ENCODE data around the gene FAM13B.
A peak's percentile ranks its signal among the peaks of the same experiment; 100 is the strongest.
"Not testable (repeated sequence)": the region's sequence is repeated elsewhere in the genome, so short reads cannot be mapped to it uniquely, and the experiment has no call there.

Gene FAM13B

DNA sequence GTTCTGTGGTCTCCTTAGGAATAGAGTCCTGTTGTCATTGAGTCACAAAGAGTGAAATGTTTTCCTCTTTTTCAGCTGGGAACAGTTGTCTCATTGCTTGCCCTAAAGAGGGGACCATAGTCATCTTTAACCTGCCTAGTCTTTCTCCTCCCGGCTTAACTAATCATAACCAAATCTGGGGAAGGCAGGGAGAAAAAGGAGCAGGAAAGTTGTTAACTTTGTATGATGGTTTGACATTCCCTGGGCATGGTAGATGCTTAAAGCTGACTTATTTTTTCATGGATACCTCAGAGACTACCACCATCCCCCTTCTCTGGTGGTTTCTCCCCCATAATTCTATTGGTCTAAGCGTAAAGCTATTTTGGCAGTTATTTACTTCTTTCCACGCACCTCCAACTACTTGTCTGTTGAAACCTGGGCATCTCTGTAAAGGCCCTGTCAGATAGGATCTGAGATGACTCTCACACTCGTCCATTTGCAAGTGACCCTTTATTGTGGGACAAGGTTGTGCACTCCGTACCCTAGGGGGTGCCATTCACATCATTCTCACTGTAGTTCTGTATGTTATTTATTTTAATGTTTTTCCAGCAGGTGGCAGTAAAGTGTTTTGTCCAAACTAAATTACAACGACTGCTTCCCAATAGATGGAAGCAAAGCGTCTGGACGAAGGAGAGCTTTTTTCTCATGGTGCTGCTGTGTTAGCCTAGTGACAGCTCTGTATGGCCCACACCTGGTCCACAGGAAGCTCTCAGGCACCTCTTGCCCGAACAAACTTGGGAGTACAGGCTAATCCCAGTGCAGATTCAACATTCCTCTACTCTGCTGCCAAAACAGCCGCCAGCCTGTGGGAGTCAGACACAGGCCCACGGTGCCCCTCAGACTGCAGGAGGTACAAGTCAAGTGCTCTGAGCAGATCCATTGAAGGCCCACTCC lies 3.0 kb upstream of the FAM13B start:
- 49 to 51% methylated on average over 10 to 11 of the region's 11 CpGs for WGBS, 2 experiments
- H3K9me3 ChIP-seq (ENCODE audit: control insufficient read depth, low read length), result no peaks in the 10 kb centered on the region
- H3K36me3 ChIP-seq (ENCODE audit: control insufficient read depth, insufficient read depth, low read length), result no peaks in the 10 kb centered on the region
- H3K27me3 ChIP-seq (ENCODE audit: control insufficient read depth, insufficient read depth, low read length, poor library complexity, severe bottlenecking), result no peaks in the 10 kb centered on the region
- no peaks in the 10 kb centered on the region for H3K4me1 ChIP-seq (ENCODE audit: control insufficient read depth, insufficient read depth, low read length)
- no peak overlapping the region for H3K27ac ChIP-seq (ENCODE audit: insufficient read depth, low read depth, low read length, poor library complexity, severe bottlenecking)
- no peak overlapping the region for H3K4me3 ChIP-seq (ENCODE audit: insufficient read depth, low read depth, low read length)

GRCh38 chr5:138033907-138034306 lies 1.0 kb upstream of the FAM13B start:
- no peaks in the 10 kb centered on the region for H3K4me1 ChIP-seq (ENCODE audit: control insufficient read depth, insufficient read depth, low read length)
- WGBS, 2 experiments, result 90% methylated on average over 2 of the region's 2 CpGs
- no peaks in the 10 kb centered on the region for H3K36me3 ChIP-seq (ENCODE audit: control insufficient read depth, insufficient read depth, low read length)
- no peaks in the 10 kb centered on the region for H3K9me3 ChIP-seq (ENCODE audit: control insufficient read depth, low read length)
- H3K27ac ChIP-seq (ENCODE audit: insufficient read depth, low read depth, low read length, poor library complexity, severe bottlenecking), result no peak overlapping the region
- no peaks in the 10 kb centered on the region for H3K27me3 ChIP-seq (ENCODE audit: control insufficient read depth, insufficient read depth, low read length, poor library complexity, severe bottlenecking)
- peak overlapping the region; percentile 98 for H3K4me3 ChIP-seq (ENCODE audit: insufficient read depth, low read depth, low read length)

DNA sequence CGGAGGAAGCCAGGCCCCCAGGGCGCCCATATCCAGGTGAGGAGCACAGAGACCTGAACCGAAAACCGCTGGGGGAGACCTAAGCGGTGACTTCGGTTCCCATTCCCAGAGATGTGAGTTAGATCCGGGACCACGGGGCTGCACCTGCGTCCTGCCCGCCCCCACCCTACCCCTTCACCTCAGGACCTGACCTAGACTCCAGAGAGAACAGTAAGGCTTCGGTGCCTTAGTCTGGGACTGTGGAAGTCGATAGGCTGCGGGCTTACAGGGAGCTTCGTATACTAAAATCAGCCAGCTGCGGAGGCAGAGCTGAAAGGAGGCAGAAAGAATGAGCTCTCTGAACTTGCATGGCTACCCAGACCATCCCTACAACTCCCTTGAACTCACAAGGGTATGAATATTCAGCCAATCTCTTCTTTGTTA lies 518 bp upstream of the FAM13B start:
- H3K36me3 ChIP-seq (ENCODE audit: control insufficient read depth, insufficient read depth, low read length), result no peaks in the 10 kb centered on the region
- 3 to 4% methylated on average over 15 of the region's 15 CpGs for WGBS, 2 experiments
- H3K27me3 ChIP-seq (ENCODE audit: control insufficient read depth, insufficient read depth, low read length, poor library complexity, severe bottlenecking), result no peaks in the 10 kb centered on the region
- H3K9me3 ChIP-seq (ENCODE audit: control insufficient read depth, low read length), result no peaks in the 10 kb centered on the region
- peak overlapping the region; percentile 98 for H3K4me3 ChIP-seq (ENCODE audit: insufficient read depth, low read depth, low read length)
- peak overlapping the region; percentile 99 for H3K27ac ChIP-seq (ENCODE audit: insufficient read depth, low read depth, low read length, poor library complexity, severe bottlenecking)
- no peaks in the 10 kb centered on the region for H3K4me1 ChIP-seq (ENCODE audit: control insufficient read depth, insufficient read depth, low read length)

DNA sequence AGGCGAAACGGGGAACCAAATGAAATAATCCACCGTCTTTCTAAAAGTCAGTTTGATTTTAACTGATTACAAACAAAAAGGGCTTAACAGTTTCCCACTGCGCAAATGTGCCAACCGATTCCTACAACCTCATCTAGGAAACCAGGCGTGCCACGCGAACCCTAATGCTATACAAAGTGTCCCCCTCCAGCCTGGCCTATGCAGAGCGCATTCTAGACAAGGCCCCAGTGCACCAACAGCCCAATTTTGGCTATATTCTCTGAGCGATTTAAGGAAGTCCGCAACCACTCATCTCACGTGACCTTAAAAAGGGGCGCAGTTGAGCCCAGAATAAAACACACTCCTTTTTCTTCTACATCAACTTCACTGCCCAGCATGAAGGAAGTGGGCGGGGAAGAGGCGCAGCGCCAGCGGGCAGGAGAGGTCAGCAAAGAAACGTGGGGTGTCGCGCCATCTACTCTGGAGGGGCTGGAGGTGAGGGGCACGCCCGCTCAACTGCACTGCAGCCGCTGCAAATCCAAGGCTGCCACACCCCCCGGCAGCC lies 779 bp downstream of the FAM13B start:
- Histone ChIP-seq H3K4me1 (ENCODE audit: control insufficient read depth, insufficient read depth, low read length) (no peaks in the 10 kb centered on the region), H3K36me3 (ENCODE audit: control insufficient read depth, insufficient read depth, low read length) (no peaks in the 10 kb centered on the region), H3K27ac (ENCODE audit: insufficient read depth, low read depth, low read length, poor library complexity, severe bottlenecking) (peak overlapping the region; percentile 99), H3K27me3 (ENCODE audit: control insufficient read depth, insufficient read depth, low read length, poor library complexity, severe bottlenecking) (no peaks in the 10 kb centered on the region), H3K4me3 (ENCODE audit: insufficient read depth, low read depth, low read length) (peak overlapping the region; percentile 98), H3K9me3 (ENCODE audit: control insufficient read depth, low read length) (no peaks in the 10 kb centered on the region)
- WGBS, 2 experiments, result 6% methylated on average over 24 of the region's 24 CpGs

DNA sequence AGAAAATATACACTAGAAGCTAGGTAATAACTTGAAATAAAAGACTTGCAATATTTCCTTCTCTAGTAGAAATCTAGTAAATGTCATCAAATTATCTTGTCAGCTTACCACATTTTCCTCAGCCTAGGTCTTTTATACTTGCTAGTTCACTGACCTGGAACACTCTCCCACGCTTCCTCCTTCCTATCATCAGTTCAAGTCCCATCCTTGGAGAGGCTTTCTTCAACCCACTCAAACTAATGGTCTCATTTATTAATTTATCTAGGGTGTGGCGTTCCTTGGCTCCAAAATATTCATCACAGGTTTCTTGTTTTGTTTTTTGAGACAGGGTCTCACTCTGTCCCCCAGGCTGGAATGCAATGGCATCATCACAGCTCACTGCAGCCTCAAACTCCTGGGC lies 2.9 kb downstream of the FAM13B start:
- no peaks in the 10 kb centered on the region for H3K36me3 ChIP-seq (ENCODE audit: control insufficient read depth, insufficient read depth, low read length)
- H3K4me1 ChIP-seq (ENCODE audit: control insufficient read depth, insufficient read depth, low read length), result no peaks in the 10 kb centered on the region
- 84 to 100% methylated on average over 2 of the region's 2 CpGs for WGBS, 2 experiments
- H3K27ac ChIP-seq (ENCODE audit: insufficient read depth, low read depth, low read length, poor library complexity, severe bottlenecking), result no peak overlapping the region
- H3K9me3 ChIP-seq (ENCODE audit: control insufficient read depth, low read length), result no peaks in the 10 kb centered on the region
- H3K4me3 ChIP-seq (ENCODE audit: insufficient read depth, low read depth, low read length), result no peak overlapping the region
- no peaks in the 10 kb centered on the region for H3K27me3 ChIP-seq (ENCODE audit: control insufficient read depth, insufficient read depth, low read length, poor library complexity, severe bottlenecking)

DNA sequence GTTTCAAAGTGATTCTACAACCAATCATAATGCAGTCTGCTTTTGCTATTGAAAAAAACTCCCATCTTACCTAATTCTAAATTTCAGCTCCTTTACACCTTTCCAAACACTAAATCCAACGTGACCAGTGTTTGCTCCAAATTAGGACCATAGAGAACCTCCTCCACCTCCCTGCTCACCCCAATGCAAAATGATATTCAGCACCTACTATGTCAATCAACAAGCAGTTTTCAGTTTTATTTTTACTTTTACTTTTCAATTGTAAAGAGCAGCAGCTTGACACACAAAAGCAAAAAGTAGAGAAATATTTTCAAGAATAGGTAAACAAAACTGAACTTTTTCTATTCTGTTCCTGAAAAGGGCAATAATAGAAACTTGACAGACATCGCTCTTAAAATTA lies 3.4 kb downstream of the FAM13B start:
- no peaks in the 10 kb centered on the region for H3K36me3 ChIP-seq (ENCODE audit: control insufficient read depth, insufficient read depth, low read length)
- WGBS, 2 experiments, result 83 to 91% methylated on average over 1 of the region's 2 CpGs
- no peaks in the 10 kb centered on the region for H3K27me3 ChIP-seq (ENCODE audit: control insufficient read depth, insufficient read depth, low read length, poor library complexity, severe bottlenecking)
- no peak overlapping the region for H3K4me3 ChIP-seq (ENCODE audit: insufficient read depth, low read depth, low read length)
- no peaks in the 10 kb centered on the region for H3K9me3 ChIP-seq (ENCODE audit: control insufficient read depth, low read length)
- no peaks in the 10 kb centered on the region for H3K4me1 ChIP-seq (ENCODE audit: control insufficient read depth, insufficient read depth, low read length)
- H3K27ac ChIP-seq (ENCODE audit: insufficient read depth, low read depth, low read length, poor library complexity, severe bottlenecking), result no peak overlapping the region

DNA sequence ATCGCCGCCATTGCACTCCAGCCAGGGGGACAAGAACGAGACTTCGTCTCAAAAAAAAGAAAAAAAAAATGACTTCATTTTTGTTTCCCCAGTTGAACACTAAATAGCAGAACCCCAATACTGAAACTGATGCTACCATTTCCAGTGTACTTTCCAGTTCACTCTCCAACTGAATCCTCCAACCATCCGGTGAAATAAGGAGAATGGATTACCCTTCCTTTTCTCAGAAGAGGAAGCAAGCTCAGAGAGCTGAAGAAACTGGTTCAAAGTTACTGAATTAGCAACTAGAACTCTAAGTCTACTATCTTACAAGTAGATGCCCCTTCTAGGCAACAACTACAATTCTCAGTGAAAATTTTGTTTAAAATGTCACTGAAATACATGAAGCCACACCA lies 3.9 kb downstream of the FAM13B start:
- H3K4me1 ChIP-seq (ENCODE audit: control insufficient read depth, insufficient read depth, low read length), result no peaks in the 10 kb centered on the region
- no peak overlapping the region for H3K4me3 ChIP-seq (ENCODE audit: insufficient read depth, low read depth, low read length)
- 94 to 97% methylated on average over 5 of the region's 5 CpGs for WGBS, 2 experiments
- H3K9me3 ChIP-seq (ENCODE audit: control insufficient read depth, low read length), result no peaks in the 10 kb centered on the region
- no peaks in the 10 kb centered on the region for H3K36me3 ChIP-seq (ENCODE audit: control insufficient read depth, insufficient read depth, low read length)
- H3K27ac ChIP-seq (ENCODE audit: insufficient read depth, low read depth, low read length, poor library complexity, severe bottlenecking), result no peak overlapping the region
- no peaks in the 10 kb centered on the region for H3K27me3 ChIP-seq (ENCODE audit: control insufficient read depth, insufficient read depth, low read length, poor library complexity, severe bottlenecking)

DNA sequence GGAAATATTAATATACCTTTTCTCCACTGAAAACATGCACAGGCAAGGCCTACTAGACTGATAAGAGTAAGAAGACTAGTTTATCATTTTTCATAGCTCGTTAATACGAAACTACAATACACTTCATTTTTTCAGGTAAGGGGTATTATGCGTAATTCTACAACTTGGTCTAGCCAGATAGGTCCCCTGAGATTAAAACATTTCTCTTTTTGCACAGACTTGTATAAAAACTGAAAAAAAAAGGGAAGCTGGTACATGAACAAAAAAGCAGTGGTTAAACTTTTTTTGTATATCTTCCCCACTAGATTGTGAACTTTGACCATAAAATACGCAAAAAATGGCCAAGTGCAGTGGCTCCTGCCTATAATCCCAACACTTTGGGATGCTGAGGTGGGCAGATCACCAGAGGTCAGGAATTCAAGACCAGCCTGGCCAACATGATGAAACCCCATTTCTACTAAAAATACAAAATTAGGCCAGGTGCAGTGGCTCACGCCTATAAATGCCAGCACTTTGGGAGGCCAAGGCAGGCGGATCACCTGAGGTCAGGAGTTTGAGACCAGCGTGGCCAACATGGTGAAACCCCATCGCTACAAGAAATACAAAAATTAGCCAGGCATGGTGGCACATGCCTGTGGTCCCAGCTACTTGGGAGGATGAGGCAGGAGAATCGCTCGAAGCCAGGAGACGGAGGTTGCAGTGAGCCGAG lies 4.5 kb downstream of the FAM13B start:
- H3K9me3 ChIP-seq (ENCODE audit: control insufficient read depth, low read length); H3K4me3 ChIP-seq (ENCODE audit: insufficient read depth, low read depth, low read length); H3K4me1 ChIP-seq (ENCODE audit: control insufficient read depth, insufficient read depth, low read length); H3K36me3 ChIP-seq (ENCODE audit: control insufficient read depth, insufficient read depth, low read length); H3K27ac ChIP-seq (ENCODE audit: insufficient read depth, low read depth, low read length, poor library complexity, severe bottlenecking); H3K27me3 ChIP-seq (ENCODE audit: control insufficient read depth, insufficient read depth, low read length, poor library complexity, severe bottlenecking): not testable (repeated sequence)
- WGBS, 2 experiments, result 95 to 97% methylated on average over 12 of the region's 12 CpGs

GRCh38 chr5:138026793-138027192 lies 6.1 kb downstream of the FAM13B start:
- H3K27me3 ChIP-seq (ENCODE audit: control insufficient read depth, insufficient read depth, low read length, poor library complexity, severe bottlenecking); H3K27ac ChIP-seq (ENCODE audit: insufficient read depth, low read depth, low read length, poor library complexity, severe bottlenecking): not testable (repeated sequence)
- WGBS, 2 experiments, result 91 to 96% methylated on average over 7 to 9 of the region's 9 CpGs

DNA sequence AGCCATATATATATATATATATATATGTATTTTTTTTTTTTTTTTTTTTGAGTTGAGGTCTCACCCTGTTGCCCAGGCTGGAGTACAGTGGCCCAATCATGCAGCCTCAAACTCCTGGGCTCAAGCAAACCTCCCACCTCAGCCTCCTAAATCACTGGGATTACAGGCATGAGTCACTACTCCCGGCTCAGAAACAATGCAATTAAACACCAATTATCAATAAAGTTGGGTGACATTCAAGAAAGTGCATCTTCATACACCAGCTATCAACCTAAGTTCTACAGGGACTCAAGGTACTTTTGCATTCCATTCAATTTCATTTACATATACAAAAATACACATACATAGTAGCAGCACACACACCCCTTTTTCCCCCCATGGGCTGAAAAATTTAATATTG lies 7.6 kb downstream of the FAM13B start:
- H3K4me3 ChIP-seq (ENCODE audit: insufficient read depth, low read depth, low read length), result no peak overlapping the region
- no peak overlapping the region for H3K27ac ChIP-seq (ENCODE audit: insufficient read depth, low read depth, low read length, poor library complexity, severe bottlenecking)
- H3K27me3 ChIP-seq (ENCODE audit: control insufficient read depth, insufficient read depth, low read length, poor library complexity, severe bottlenecking), result no peaks in the 10 kb centered on the region
- H3K9me3 ChIP-seq (ENCODE audit: control insufficient read depth, low read length), result no peaks in the 10 kb centered on the region
- H3K4me1 ChIP-seq (ENCODE audit: control insufficient read depth, insufficient read depth, low read length), result no peaks in the 10 kb centered on the region
- H3K36me3 ChIP-seq (ENCODE audit: control insufficient read depth, insufficient read depth, low read length), result no peaks in the 10 kb centered on the region
- 89 to 95% methylated on average over 1 of the region's 1 CpG for WGBS, 2 experiments

More at GRCh38 chr5:138026793-138027192, 6.1 kb downstream of the FAM13B start:
- H3K36me3 ChIP-seq (ENCODE audit: control insufficient read depth, insufficient read depth, low read length); H3K4me1 ChIP-seq (ENCODE audit: control insufficient read depth, insufficient read depth, low read length); H3K4me3 ChIP-seq (ENCODE audit: insufficient read depth, low read depth, low read length); H3K9me3 ChIP-seq (ENCODE audit: control insufficient read depth, low read length): not testable (repeated sequence)

Data from ectodermal cell (in vitro differentiated cells).